Mammary epithelial cell (primary cell): ENCODE measurements around the gene HHAT.

Experiments
- CTCF ChIP-seq, 2 donors: IDR thresholded peaks in 1 of 2; conservative IDR thresholded peaks in 1 of 2; 2 replicates each; pipeline ENCODE4 v1.5.1; 2011 to 2012; ENCODE audit warnings: inconsistent platforms in 2 of 2, low read length in 2 of 2, mild to moderate bottlenecking in 2 of 2, control low read depth in 1 of 2, low read depth in 1 of 2; ENCODE audit not compliant: insufficient read depth in 1 of 2; ENCODE audit errors: extremely low read depth in 1 of 2
- EZH2 ChIP-seq: IDR thresholded peaks from 2 replicates; pipeline ENCODE4 v1.6.1; 2012; ENCODE audit warnings: low read length, inconsistent platforms, borderline replicate concordance

- TF ChIP-seq CTCF (conservative IDR thresholded peaks at IDR 0.05 in 1 of 2, IDR thresholded peaks at IDR 0.05 in 1 of 2; ENCODE audit: extremely low read depth in 1 of 2, insufficient read depth in 1 of 2, low read depth in 1 of 2, low read length in 2 of 2) (no peak), EZH2 (no peak)
Observed at GRCh38 chr1:210397252-210397651, 68.5 kb downstream of the HHAT start.
